Subcutaneous adipose tissue (tissue), 4 donors: Measurements from ENCODE around the gene STX3. TPM values are rescaled to one million over a fixed set of nuclear protein-coding genes. Genes with fewer than 3 reads are reported as not detected.

Source experiments
- CTCF ChIP-seq: fragments of 450-650 bp; IDR thresholded peaks from one replicate; pipeline ENCODE4 v1.5.1; 2016; ENCODE audit warnings: low read depth, mild to moderate bottlenecking, control low read depth, antibody characterized with exemption, moderate library complexity
- total RNA-seq, 4 donors: library from RNA; depleted of rRNA; stranded (reverse); fragments of >200 nt; gene quantifications; one replicate each; pipeline ENCODE4 v1.1.0, GENCODE V29; 2016

Gene STX3
- total RNA-seq, 4 donors from 2014 or later: 16.8 to 39.6 (median 26.9) TPM

- TF ChIP-seq CTCF: no peak
Measured at GRCh38 chr11:59758401-59759037, 3.3 kb downstream of the STX3 start.

GRCh38 chr11:59759900-59760299 is 4.7 kb downstream of the STX3 start:
- TF ChIP-seq CTCF: no peak

GRCh38 chr11:59760771-59761170 is 5.6 kb downstream of the STX3 start:
- TF ChIP-seq CTCF: no peak

GRCh38 chr11:59761993-59762392 is 6.8 kb downstream of the STX3 start:
- TF ChIP-seq CTCF: no peak

GRCh38 chr11:59765068-59765735 is 10.0 kb downstream of the STX3 start:
- no peak for TF ChIP-seq CTCF

GRCh38 chr11:59766542-59767224 is 11.5 kb downstream of the STX3 start:
- no peak for TF ChIP-seq CTCF

GRCh38 chr11:59767225-59767611 is 12.0 kb downstream of the STX3 start:
- TF ChIP-seq CTCF: no peak
